ENCODE measurements around the gene MED9.

- TF ChIP-seq CTCF (IDR thresholded peaks at IDR 0.05) (no peak), POLR2A (IDR thresholded peaks at IDR 0.05) (no peak)
Observed at GRCh38 chr17:17508646-17509591, 32.1 kb downstream of the MED9 start.

Measured in body of pancreas (tissue), 4 donors.